Stomach (tissue), 9 donors: ENCODE measurements around the gene TM9SF4. TPM values are rescaled to one million over a fixed set of nuclear protein-coding genes. Genes with fewer than 3 reads are reported as not detected.

ENCODE experiments used
- DNase-seq, 2 donors: peaks; one replicate each; pipeline versions ENCODE4 v3.0.0 to v3.0.0-alpha.2; 2013 to 2019
- H3K27ac ChIP-seq, 5 donors: fragments of 200-600 bp in 4 of 5; sonication (generic) in 4 of 5; one replicate each; pipeline ENCODE4 v1.5.1; 2013 to 2019; ENCODE audit warnings: mild to moderate bottlenecking in 1 of 5, moderate library complexity in 1 of 5
- H3K27me3 ChIP-seq, 3 donors: fragments of 200-600 bp; sonication (generic); one replicate each; pipeline ENCODE4 v1.5.1; 2017 to 2019; ENCODE audit warnings: mixed run types in 1 of 3
- H3K36me3 ChIP-seq, 4 donors: fragments of 200-600 bp; sonication (generic); 1 replicate in 3 of 4; 2 replicates in 1 of 4; pipeline ENCODE4 v1.5.1; 2016 to 2019
- H3K4me1 ChIP-seq, 4 donors: fragments of 200-600 bp; sonication (generic); one replicate each; pipeline ENCODE4 v1.5.1; 2016 to 2019
- H3K4me3 ChIP-seq, 4 donors: fragments of 200-600 bp; sonication (generic) in 3 of 4; one replicate each; pipeline ENCODE4 v1.5.1; 2016 to 2019; ENCODE audit warnings: mild to moderate bottlenecking in 1 of 4
- H3K9me3 ChIP-seq, 4 donors: fragments of 200-600 bp; sonication (generic); one replicate each; pipeline ENCODE4 v1.5.1; 2016 to 2019
- EP300 ChIP-seq: sonication (generic); formaldehyde crosslinking; IDR thresholded peaks from one replicate; pipeline ENCODE4 v1.6.1; 2017; ENCODE audit warnings: antibody characterized with exemption
- POLR2A ChIP-seq, 4 donors: fragments of 450-650 bp; IDR thresholded peaks; one replicate each; pipeline ENCODE4 v1.6.1; 2016; ENCODE audit warnings: antibody characterized with exemption in 4 of 4, control low read depth in 2 of 4, mild to moderate bottlenecking in 1 of 4, moderate library complexity in 1 of 4
- POLR2AphosphoS5 ChIP-seq, 3 donors: sonication (generic); formaldehyde crosslinking; IDR thresholded peaks; one replicate each; pipeline ENCODE4 v1.6.1; 2016; ENCODE audit warnings: antibody characterized with exemption in 3 of 3
- WGBS, 5 donors: extraction: QIAGEN DNeasy Blood & Tissue Kit in 3 of 5; methylation state at CpG; one replicate each; pipeline versions ENCODE4 v1.1.5 to v1.1.7; 2013 to 2018; 5-methylcytosine and 5-hydroxymethylcytosine counted together
- intact Hi-C: fragments of 100-400 bp; cut with DNase I; formaldehyde crosslinking; loops from one replicate; pipeline ENCODE4 v1.15.1; 2023; ENCODE audit warnings: low total_unique reads
- polyA plus RNA-seq, 3 donors: library from polyadenylated mRNA; stranded (reverse); fragments of 200-250 nt; gene quantifications; one replicate each; pipeline ENCODE4 v1.2.3, GENCODE V29; 2013
- total RNA-seq, 5 donors: library from RNA; depleted of rRNA; stranded (reverse); fragments of >200 nt; gene quantifications; one replicate each; pipeline versions ENCODE4 v1.1.0 to v1.2.3, GENCODE V29; 2014 to 2016
- TF ChIP-seq, protein P1 (sequence below), 7 experiments: fragments of 450-650 bp in 4 of 7; fragments of 200-600 bp in 3 of 7; sonication (generic) in 3 of 7; IDR thresholded peaks; one replicate each; pipeline ENCODE4 v1.5.1; 2016 to 2019; ENCODE audit warnings: antibody characterized with exemption in 7 of 7, control low read depth in 2 of 7, mild to moderate bottlenecking in 1 of 7
- donor health status: healthy with polysubstance abuse.
- donor health status: Bipolar disorder and iron deficiency.
- donor health status: healthy.

Gene TM9SF4
- total and polyA plus RNA-seq, 8 donors, result 6.7 to 50.8 (median 21.9) TPM

DNA sequence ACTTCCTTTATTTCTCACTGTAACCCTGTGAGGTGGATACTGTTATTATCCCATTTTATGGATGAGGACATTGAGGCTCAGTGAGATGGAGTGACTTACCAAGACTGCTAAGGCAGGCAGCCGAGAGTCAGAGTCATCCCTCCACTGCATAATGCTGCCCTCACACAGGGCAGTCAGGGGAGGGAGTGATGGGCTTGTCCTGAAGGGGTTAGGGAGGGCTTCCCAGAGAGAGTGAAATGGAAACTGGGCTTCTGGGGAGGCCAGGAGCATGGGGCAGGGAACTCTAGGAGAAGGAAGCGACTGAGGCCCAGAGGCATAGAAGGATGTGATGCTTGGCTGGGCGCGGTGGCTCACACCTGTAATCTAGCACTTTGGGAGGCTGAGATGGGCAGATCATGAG lies 31.1 kb downstream of the TM9SF4 start:
- no peaks in the 10 kb centered on the region for H3K27me3 ChIP-seq
- peaks cover 70 to 100% (median 99%) of the 10 kb centered on the region in 4 donors for H3K36me3 ChIP-seq
- H3K27ac ChIP-seq, result no peak overlapping the region
- intact Hi-C loops, result no loop called here
- no peak overlapping the region for H3K4me3 ChIP-seq
- WGBS, 5 donors, result 74 to 99% (median 97%) methylated on average over 4 of the region's 4 CpGs
- TF ChIP-seq, protein P1, sequence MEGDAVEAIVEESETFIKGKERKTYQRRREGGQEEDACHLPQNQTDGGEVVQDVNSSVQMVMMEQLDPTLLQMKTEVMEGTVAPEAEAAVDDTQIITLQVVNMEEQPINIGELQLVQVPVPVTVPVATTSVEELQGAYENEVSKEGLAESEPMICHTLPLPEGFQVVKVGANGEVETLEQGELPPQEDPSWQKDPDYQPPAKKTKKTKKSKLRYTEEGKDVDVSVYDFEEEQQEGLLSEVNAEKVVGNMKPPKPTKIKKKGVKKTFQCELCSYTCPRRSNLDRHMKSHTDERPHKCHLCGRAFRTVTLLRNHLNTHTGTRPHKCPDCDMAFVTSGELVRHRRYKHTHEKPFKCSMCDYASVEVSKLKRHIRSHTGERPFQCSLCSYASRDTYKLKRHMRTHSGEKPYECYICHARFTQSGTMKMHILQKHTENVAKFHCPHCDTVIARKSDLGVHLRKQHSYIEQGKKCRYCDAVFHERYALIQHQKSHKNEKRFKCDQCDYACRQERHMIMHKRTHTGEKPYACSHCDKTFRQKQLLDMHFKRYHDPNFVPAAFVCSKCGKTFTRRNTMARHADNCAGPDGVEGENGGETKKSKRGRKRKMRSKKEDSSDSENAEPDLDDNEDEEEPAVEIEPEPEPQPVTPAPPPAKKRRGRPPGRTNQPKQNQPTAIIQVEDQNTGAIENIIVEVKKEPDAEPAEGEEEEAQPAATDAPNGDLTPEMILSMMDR (IDR thresholded peaks at IDR 0.05), result no peak
- TF ChIP-seq POLR2AphosphoS5 (IDR thresholded peaks at IDR 0.05) (no peak), EP300 (no peak), POLR2A (IDR thresholded peaks at IDR 0.05) (no peak)
- no peak for DNase-seq
- no peaks in the 10 kb centered on the region for H3K9me3 ChIP-seq
- no peaks in the 10 kb centered on the region for H3K4me1 ChIP-seq

- no peak overlapping the region for H3K4me3 ChIP-seq
- H3K27me3 ChIP-seq, result no peaks in the 10 kb centered on the region
- H3K36me3 ChIP-seq, result peaks cover 77 to 100% (median 99%) of the 10 kb centered on the region in 4 donors
- H3K9me3 ChIP-seq, result no peaks in the 10 kb centered on the region
- TF ChIP-seq, protein P1 (IDR thresholded peaks at IDR 0.05), result no peak
- TF ChIP-seq EP300 (no peak), POLR2AphosphoS5 (IDR thresholded peaks at IDR 0.05) (no peak), POLR2A (IDR thresholded peaks at IDR 0.05) (no peak)
- 94 to 97% (median 96%) methylated on average over 21 of the region's 21 CpGs for WGBS, 5 donors
- no peak for DNase-seq
- no peaks in the 10 kb centered on the region for H3K4me1 ChIP-seq
- no peak overlapping the region for H3K27ac ChIP-seq
- intact Hi-C loops, result no loop called here
These were observed 32.0 kb downstream of the TM9SF4 start for GRCh38 chr20:32141465-32141980.

DNA sequence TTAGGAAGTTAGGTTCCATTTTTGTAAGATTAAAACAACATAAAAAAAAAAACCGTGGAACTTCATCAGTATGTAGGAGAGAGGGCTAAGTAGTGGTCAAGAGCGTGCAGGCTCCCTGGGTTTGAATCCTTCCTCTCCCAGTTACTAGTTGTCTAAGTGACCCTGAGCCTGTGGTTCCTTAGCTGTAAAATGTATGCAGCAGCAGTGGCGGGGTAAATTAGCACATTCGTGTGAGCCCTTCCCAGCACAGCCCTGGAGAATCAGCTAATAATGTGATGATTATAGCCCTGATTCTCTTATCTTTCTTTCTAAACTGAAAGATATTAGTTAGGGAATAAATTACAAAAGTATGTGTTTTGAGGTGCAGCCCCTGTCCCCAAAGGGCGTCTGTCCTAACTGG lies 32.6 kb downstream of the TM9SF4 start:
- intact Hi-C loops, result no loop called here
- Histone ChIP-seq H3K36me3 (peaks cover 78 to 100% (median 99%) of the 10 kb centered on the region in 4 donors), H3K9me3 (no peaks in the 10 kb centered on the region), H3K4me3 (no peak overlapping the region), H3K4me1 (no peaks in the 10 kb centered on the region), H3K27ac (no peak overlapping the region), H3K27me3 (no peaks in the 10 kb centered on the region)
- TF ChIP-seq POLR2AphosphoS5 (IDR thresholded peaks at IDR 0.05), result no peak
- TF ChIP-seq POLR2A (IDR thresholded peaks at IDR 0.05), result no peak
- no peak for TF ChIP-seq EP300
- TF ChIP-seq, protein P1 (IDR thresholded peaks at IDR 0.05), result no peak
- DNase-seq, result no peak
- 93 to 95% (median 93%) methylated on average over 5 of the region's 5 CpGs for WGBS, 5 donors

GRCh38 chr20:32142991-32143390 lies 33.5 kb downstream of the TM9SF4 start:
- WGBS, 5 donors, result 95 to 96% (median 95%) methylated on average over 14 to 15 of the region's 15 CpGs
- Histone ChIP-seq H3K4me1 (no peaks in the 10 kb centered on the region), H3K4me3 (no peak overlapping the region), H3K9me3 (no peaks in the 10 kb centered on the region), H3K36me3 (peaks cover 76 to 100% (median 99%) of the 10 kb centered on the region in 4 donors), H3K27ac (no peak overlapping the region), H3K27me3 (no peaks in the 10 kb centered on the region)
- intact Hi-C loops, result no loop called here
- TF ChIP-seq EP300 (no peak), POLR2AphosphoS5 (IDR thresholded peaks at IDR 0.05) (no peak)
- no peak for DNase-seq

DNA sequence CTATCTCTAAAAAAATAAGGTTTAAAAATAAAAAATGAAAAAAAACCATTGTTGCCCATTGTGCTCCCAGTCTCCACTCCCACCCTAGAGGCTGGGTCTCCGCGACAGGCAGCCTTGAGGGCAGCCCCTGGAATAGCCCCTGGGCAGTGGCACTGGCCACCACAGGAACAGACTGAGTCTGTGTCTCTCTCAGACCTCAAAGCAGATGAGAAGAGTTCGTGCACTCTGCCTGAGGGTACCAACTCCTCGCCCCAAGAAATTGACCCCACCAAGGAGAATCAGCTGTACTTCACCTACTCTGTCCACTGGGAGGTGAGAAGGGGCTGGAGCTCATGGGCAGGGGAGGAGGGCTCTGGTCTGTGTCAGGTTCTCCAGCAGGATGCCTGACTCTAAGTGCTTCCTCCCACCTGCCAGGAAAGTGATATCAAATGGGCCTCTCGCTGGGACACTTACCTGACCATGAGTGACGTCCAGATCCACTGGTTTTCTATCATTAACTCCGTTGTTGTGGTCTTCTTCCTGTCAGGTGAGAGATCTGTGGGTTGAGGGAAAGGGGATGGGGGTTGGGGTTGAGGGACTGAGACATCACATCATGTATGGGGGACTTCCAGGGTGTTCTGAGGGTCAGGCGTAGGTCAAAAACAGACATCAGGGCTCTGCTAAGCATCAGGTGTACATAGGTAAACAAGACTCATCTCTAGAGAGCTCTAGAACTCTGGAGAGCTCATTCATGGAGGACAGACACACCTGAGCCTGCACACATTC lies 35.6 kb downstream of the TM9SF4 start:
- H3K4me1 ChIP-seq, result no peaks in the 10 kb centered on the region
- 91 to 96% (median 93%) methylated on average over 8 of the region's 8 CpGs for WGBS, 5 donors
- H3K27ac ChIP-seq, result no peak overlapping the region
- no peak for DNase-seq
- peaks cover 74 to 100% (median 99%) of the 10 kb centered on the region in 4 donors for H3K36me3 ChIP-seq
- H3K9me3 ChIP-seq, result no peaks in the 10 kb centered on the region
- no peaks in the 10 kb centered on the region for H3K27me3 ChIP-seq
- TF ChIP-seq POLR2AphosphoS5 (IDR thresholded peaks at IDR 0.05) (no peak), EP300 (no peak), POLR2A (IDR thresholded peaks at IDR 0.05) (no peak)
- TF ChIP-seq, protein P1 (IDR thresholded peaks at IDR 0.05), result no peak
- no peak overlapping the region for H3K4me3 ChIP-seq
- intact Hi-C loops, result no loop called here
